HAP-1 (cell line): Measurements from ENCODE around the gene FHIP2A.

Experiments
- DNase-seq, 2 experiments: peaks; one replicate each; pipeline ENCODE4 v3.0.0-alpha.2; 2016 to 2020; ENCODE audit warnings: low spot score in 2 of 2
- H3K27me3 ChIP-seq: fragments of 250-450 bp; sonication (Bioruptor Pico); 2 replicates; pipeline ENCODE4 v1.5.1; 2020; ENCODE audit warnings: low read depth, mild to moderate bottlenecking, moderate library complexity
- H3K36me3 ChIP-seq: fragments of 250-450 bp; sonication (Bioruptor Pico); replicated peaks from 2 replicates; pipeline ENCODE4 v1.5.1; 2020; ENCODE audit warnings: mild to moderate bottlenecking
- H3K4me1 ChIP-seq: fragments of 250-450 bp; sonication (Bioruptor Pico); 2 replicates; pipeline ENCODE4 v1.5.1; 2020; ENCODE audit warnings: mild to moderate bottlenecking
- H3K4me3 ChIP-seq: fragments of 250-450 bp; sonication (Bioruptor Pico); 2 replicates; pipeline ENCODE4 v1.5.1; 2020; ENCODE audit warnings: mild to moderate bottlenecking, moderate library complexity
- H3K9me3 ChIP-seq: fragments of 250-450 bp; sonication (Bioruptor Pico); 2 replicates; pipeline ENCODE4 v1.5.1; 2020; ENCODE audit warnings: mild to moderate bottlenecking, moderate library complexity
- in situ Hi-C: fragments of 300-500 bp; cut with MboI; formaldehyde crosslinking; loops from 3 replicates; pipeline ENCODE4 v1.14.3; 2020; ENCODE audit warnings: low sequenced_read_pairs, inconsistent platforms, mixed read lengths

FHIP2A gene

GRCh38 chr10:114801411-114801813 is 20.2 kb upstream of the FHIP2A start:
- H3K4me1 ChIP-seq: no peaks in the 10 kb centered on the region
- in situ Hi-C loops: no loop called here
- H3K4me3 ChIP-seq: no peak overlapping the region
- H3K9me3 ChIP-seq: no peaks in the 10 kb centered on the region
- H3K27me3 ChIP-seq: peaks cover 7% of the 10 kb centered on the region; the same call in 1 of the 2 replicates
- no peak for DNase-seq
- no peaks in the 10 kb centered on the region for H3K36me3 ChIP-seq

- Histone ChIP-seq H3K4me3 (no peak overlapping the region), H3K4me1 (no peaks in the 10 kb centered on the region), H3K36me3 (no peaks in the 10 kb centered on the region), H3K9me3 (no peaks in the 10 kb centered on the region), H3K27me3 (peaks cover 4% of the 10 kb centered on the region; the same call in 1 of the 2 replicates)
- in situ Hi-C loops: no loop called here
- no peak for DNase-seq
Measured at GRCh38 chr10:114802177-114802576, 19.4 kb upstream of the FHIP2A start.

- H3K4me3 ChIP-seq: no peak overlapping the region
- in situ Hi-C loops: no loop called here
- H3K27me3 ChIP-seq: no peaks in the 10 kb centered on the region
- no peaks in the 10 kb centered on the region for H3K9me3 ChIP-seq
- H3K4me1 ChIP-seq: no peaks in the 10 kb centered on the region
- no peaks in the 10 kb centered on the region for H3K36me3 ChIP-seq
- no peak for DNase-seq
Measured at GRCh38 chr10:114806562-114807391, 14.8 kb upstream of the FHIP2A start.

- no peaks in the 10 kb centered on the region for H3K4me1 ChIP-seq
- no peak overlapping the region for H3K4me3 ChIP-seq
- no peaks in the 10 kb centered on the region for H3K36me3 ChIP-seq
- no peaks in the 10 kb centered on the region for H3K9me3 ChIP-seq
- in situ Hi-C loops: no loop called here
- H3K27me3 ChIP-seq: no peaks in the 10 kb centered on the region
- no peak for DNase-seq
Measured at GRCh38 chr10:114808982-114809381, 12.6 kb upstream of the FHIP2A start.

GRCh38 chr10:114810926-114811325 is 10.7 kb upstream of the FHIP2A start:
- Histone ChIP-seq H3K4me3 (no peak overlapping the region), H3K9me3 (no peaks in the 10 kb centered on the region), H3K36me3 (no peaks in the 10 kb centered on the region), H3K4me1 (no peaks in the 10 kb centered on the region), H3K27me3 (peaks cover 3% of the 10 kb centered on the region; the same call in 1 of the 2 replicates)
- no peak for DNase-seq
- in situ Hi-C loops: no loop called here

- Histone ChIP-seq H3K4me1 (no peaks in the 10 kb centered on the region), H3K9me3 (no peaks in the 10 kb centered on the region), H3K36me3 (no peaks in the 10 kb centered on the region), H3K4me3 (no peak overlapping the region), H3K27me3 (peaks cover 3% of the 10 kb centered on the region; the same call in 1 of the 2 replicates)
- in situ Hi-C loops: no loop called here
- no peak for DNase-seq
Measured at GRCh38 chr10:114811862-114812261, 9.7 kb upstream of the FHIP2A start.

- in situ Hi-C loops: no loop called here
- DNase-seq: no peak
- Histone ChIP-seq H3K4me3 (no peak overlapping the region), H3K4me1 (no peaks in the 10 kb centered on the region), H3K9me3 (no peaks in the 10 kb centered on the region), H3K27me3 (peaks cover 12% of the 10 kb centered on the region), H3K36me3 (no peaks in the 10 kb centered on the region)
Measured at GRCh38 chr10:114815791-114816190, 5.8 kb upstream of the FHIP2A start.

GRCh38 chr10:114816308-114816707 is 5.3 kb upstream of the FHIP2A start:
- Histone ChIP-seq H3K36me3 (no peaks in the 10 kb centered on the region), H3K4me3 (no peak overlapping the region), H3K4me1 (0 out of 2 replicates have a peak, but pooled peaks cover 3% of the 10 kb centered on the region), H3K27me3 (peaks cover 12% of the 10 kb centered on the region), H3K9me3 (no peaks in the 10 kb centered on the region)
- DNase-seq: no peak
- in situ Hi-C loops: no loop called here

- DNase-seq: no peak
Measured at GRCh38 chr10:114819322-114819721, 2.3 kb upstream of the FHIP2A start.

GRCh38 chr10:114821915-114822443 is 399 bp downstream of the FHIP2A start:
- Histone ChIP-seq H3K4me1 (peaks cover 8% of the 10 kb centered on the region), H3K36me3 (0 out of 2 replicates have a peak, but pooled peaks cover 2% of the 10 kb centered on the region), H3K27me3 (peaks cover 10% of the 10 kb centered on the region), H3K4me3 (peak overlapping the region; percentile 49), H3K9me3 (no peaks in the 10 kb centered on the region)
- in situ Hi-C loops: no loop called here
- no peak for DNase-seq

More at GRCh38 chr10:114819322-114819721, 2.3 kb upstream of the FHIP2A start:
- H3K27me3 ChIP-seq: peaks cover 11% of the 10 kb centered on the region
- peaks cover 8% of the 10 kb centered on the region for H3K4me1 ChIP-seq
- H3K9me3 ChIP-seq: no peaks in the 10 kb centered on the region
- H3K4me3 ChIP-seq: no peak overlapping the region
- H3K36me3 ChIP-seq: no peaks in the 10 kb centered on the region
- in situ Hi-C loops: no loop called here

GRCh38 chr10:114822444-114823076 is 980 bp downstream of the FHIP2A start:
- H3K4me3 ChIP-seq: peak overlapping the region; percentile 49
- DNase-seq: peak; percentile 49 to 50
- H3K27me3 ChIP-seq: peaks cover 10% of the 10 kb centered on the region
- H3K9me3 ChIP-seq: no peaks in the 10 kb centered on the region
- H3K36me3 ChIP-seq: 0 out of 2 replicates have a peak, but pooled peaks cover 2% of the 10 kb centered on the region
- in situ Hi-C loops: no loop called here
- peaks cover 8% of the 10 kb centered on the region for H3K4me1 ChIP-seq

- DNase-seq: peak in 1 of 2 experiments; percentile 19
- Histone ChIP-seq H3K27me3 (peaks cover 5% of the 10 kb centered on the region), H3K36me3 (peaks cover 4% of the 10 kb centered on the region; the same call in 1 of the 2 replicates), H3K4me3 (peak overlapping the region; percentile 49), H3K9me3 (no peaks in the 10 kb centered on the region), H3K4me1 (peaks cover 8% of the 10 kb centered on the region)
- in situ Hi-C loops: no loop called here
Measured at GRCh38 chr10:114823077-114823463, 1.5 kb downstream of the FHIP2A start.

- in situ Hi-C loops: no loop called here
- no peaks in the 10 kb centered on the region for H3K27me3 ChIP-seq
- H3K36me3 ChIP-seq: peaks cover 6% of the 10 kb centered on the region; the same call in 1 of the 2 replicates
- H3K9me3 ChIP-seq: no peaks in the 10 kb centered on the region
- H3K4me3 ChIP-seq: no peak overlapping the region
- no peak for DNase-seq
- H3K4me1 ChIP-seq: peaks cover 10% of the 10 kb centered on the region
Measured at GRCh38 chr10:114824391-114824790, 2.8 kb downstream of the FHIP2A start.
